HepG2 (cell line): ENCODE results near the gene SAMD4A. TPM values are rescaled to one million over a fixed set of nuclear protein-coding genes. Genes with fewer than 3 reads are reported as not detected.

Experiments
- CHCHD3 ChIP-seq: sonication (generic); formaldehyde crosslinking; IDR thresholded peaks from 2 replicates; pipeline ENCODE4 v1.8.0; 2022; ENCODE audit warnings: mild to moderate bottlenecking, missing genetic modification reagents, moderate library complexity
- FOXJ3 ChIP-seq: sonication (generic); formaldehyde crosslinking; IDR thresholded peaks from 2 replicates; pipeline ENCODE4 v1.4.0; 2020; ENCODE audit warnings: missing genetic modification reagents, mild to moderate bottlenecking, borderline replicate concordance
- GZF1 ChIP-seq: sonication (generic); formaldehyde crosslinking; IDR thresholded peaks from 2 replicates; pipeline ENCODE4 v1.5.1; 2020; ENCODE audit warnings: mild to moderate bottlenecking, missing genetic modification reagents
- HOXA9 ChIP-seq: sonication (generic); formaldehyde crosslinking; IDR thresholded peaks from 2 replicates; pipeline ENCODE4 v1.8.1; 2022; ENCODE audit warnings: missing genetic modification reagents, mild to moderate bottlenecking, moderate library complexity, borderline replicate concordance
- KDM5A ChIP-seq: fragments of 200-600 bp; sonication (generic); IDR thresholded peaks from 2 replicates; pipeline ENCODE4 v1.7.0; 2018; ENCODE audit warnings: antibody characterized with exemption, mild to moderate bottlenecking, low read length, borderline replicate concordance
- MED1 ChIP-seq: sonication (generic); formaldehyde crosslinking; IDR thresholded peaks from 2 replicates; pipeline ENCODE4 v1.4.0; 2020; ENCODE audit warnings: missing genetic modification reagents
- NCOA1 ChIP-seq: sonication (generic); formaldehyde crosslinking; IDR thresholded peaks from 2 replicates; pipeline ENCODE4 v1.9.0; 2021; ENCODE audit warnings: missing genetic modification reagents
- RAD21 ChIP-seq: fragments of 450-650 bp; formaldehyde crosslinking; IDR thresholded peaks from 2 replicates; pipeline ENCODE4 v1.5.0; 2020; ENCODE audit warnings: mild to moderate bottlenecking
- RXRA ChIP-seq: sonication (generic); formaldehyde crosslinking; IDR thresholded peaks from 2 replicates; pipeline ENCODE4 v1.5.1; 2020; ENCODE audit warnings: missing genetic modification reagents
- SMARCE1 ChIP-seq: fragments of 450-650 bp; IDR thresholded peaks from 2 replicates; pipeline ENCODE4 v1.6.1; 2017; ENCODE audit warnings: borderline replicate concordance
- SNAPC2 ChIP-seq: sonication (generic); formaldehyde crosslinking; IDR thresholded peaks from 2 replicates; pipeline ENCODE4 v1.8.1; 2022; ENCODE audit warnings: mild to moderate bottlenecking, missing genetic modification reagents
- TAF15 ChIP-seq: fragments of 200-400 bp; formaldehyde crosslinking; IDR thresholded peaks from one replicate; pipeline ENCODE4 v1.6.1; 2018; ENCODE audit warnings: mild to moderate bottlenecking, low read depth, low read length; ENCODE audit not compliant: poor library complexity, severe bottlenecking
- TOE1 ChIP-seq: sonication (generic); formaldehyde crosslinking; IDR thresholded peaks from 2 replicates; pipeline ENCODE4 v1.4.0; 2020; ENCODE audit warnings: mild to moderate bottlenecking, missing genetic modification reagents
- ZIK1 ChIP-seq: sonication (generic); formaldehyde crosslinking; IDR thresholded peaks from 2 replicates; pipeline ENCODE4 v1.5.0; 2020; ENCODE audit warnings: mild to moderate bottlenecking, low read depth, missing genetic modification reagents, borderline replicate concordance
- ZMYM3 ChIP-seq: sonication (generic); formaldehyde crosslinking; IDR thresholded peaks from 2 replicates; pipeline ENCODE4 v1.5.1; 2020; ENCODE audit warnings: mild to moderate bottlenecking, missing genetic modification reagents
- ZNF224 ChIP-seq: sonication (generic); formaldehyde crosslinking; IDR thresholded peaks from 2 replicates; pipeline ENCODE4 v1.5.0; 2020; ENCODE audit warnings: mild to moderate bottlenecking, missing genetic modification reagents
- ZNF256 ChIP-seq: sonication (generic); formaldehyde crosslinking; conservative IDR thresholded peaks from 2 replicates; pipeline ENCODE4 v1.4.0; 2020; ENCODE audit warnings: missing genetic modification reagents
- ZNF282 ChIP-seq: fragments of 450-650 bp; IDR thresholded peaks from 2 replicates; pipeline ENCODE4 v1.6.1; 2018; ENCODE audit not compliant: partially characterized antibody
- ZNF30 ChIP-seq: sonication (generic); formaldehyde crosslinking; IDR thresholded peaks from 2 replicates; pipeline ENCODE4 v1.5.0; 2020; ENCODE audit warnings: mild to moderate bottlenecking, missing genetic modification reagents
- ZNF614 ChIP-seq: IDR thresholded peaks from 2 replicates; pipeline ENCODE4 v1.6.1; 2018; ENCODE audit warnings: missing biosample characterization, missing genetic modification reagents, inconsistent platforms, borderline replicate concordance
- ZNF644 ChIP-seq: IDR thresholded peaks from 2 replicates; pipeline ENCODE4 v1.6.1; 2016; ENCODE audit warnings: low read depth
- ZNF674 ChIP-seq: sonication (generic); formaldehyde crosslinking; IDR thresholded peaks from 2 replicates; pipeline ENCODE4 v1.5.0; 2020; ENCODE audit warnings: low read depth, mild to moderate bottlenecking, missing genetic modification reagents
- ZSCAN20 ChIP-seq: sonication (generic); formaldehyde crosslinking; IDR thresholded peaks from 2 replicates; pipeline ENCODE4 v1.4.0; 2020; ENCODE audit warnings: missing genetic modification reagents, mild to moderate bottlenecking, borderline replicate concordance
- polyA plus RNA-seq, 8 experiments: library from polyadenylated mRNA; depleted of rRNA in 3 of 8; stranded (reverse) in 7 of 8; unstranded in 1 of 8; fragments of >200 nt; fragmentation: Illumina TruSeq in 4 of 8; extraction: Trizol in 4 of 8; gene quantifications; 2 replicates each; pipeline versions ENCODE4 v1.2.1 to v1.2.3, GENCODE V29; 2011 to 2016; ENCODE audit warnings: low read depth in 4 of 8, missing spikeins in 1 of 8, mixed read lengths in 1 of 8; ENCODE audit not compliant: insufficient read depth in 1 of 8
- total RNA-seq, 5 experiments: library from RNA; depleted of rRNA; stranded (reverse); fragments of >200 nt; fragmentation: Illumina TruSeq; extraction: Trizol; gene quantifications; 2 replicates each; pipeline ENCODE4 v1.2.3, GENCODE V29; 2016; ENCODE audit warnings: low read depth in 1 of 5
- TF ChIP-seq, protein P1 (sequence below): sonication (generic); formaldehyde crosslinking; IDR thresholded peaks from 2 replicates; pipeline ENCODE4 v1.8.1; 2023; ENCODE audit warnings: mild to moderate bottlenecking, missing genetic modification reagents
- TF ChIP-seq, protein P2 (sequence below): sonication (generic); formaldehyde crosslinking; IDR thresholded peaks from 2 replicates; pipeline ENCODE4 v1.8.1; 2023; ENCODE audit warnings: missing genetic modification reagents, inconsistent platforms, borderline replicate concordance
- TF ChIP-seq, protein P3 (sequence below): sonication (generic); formaldehyde crosslinking; IDR thresholded peaks from 2 replicates; pipeline ENCODE4 v1.4.0; 2020; ENCODE audit warnings: missing genetic modification reagents

The SAMD4A gene
- total and polyA plus RNA-seq, 2 of the 13 experiments (the other 11 are each of a cell fraction or from before 2014, with no cell fraction given): 11.8 to 13.0 TPM

DNA sequence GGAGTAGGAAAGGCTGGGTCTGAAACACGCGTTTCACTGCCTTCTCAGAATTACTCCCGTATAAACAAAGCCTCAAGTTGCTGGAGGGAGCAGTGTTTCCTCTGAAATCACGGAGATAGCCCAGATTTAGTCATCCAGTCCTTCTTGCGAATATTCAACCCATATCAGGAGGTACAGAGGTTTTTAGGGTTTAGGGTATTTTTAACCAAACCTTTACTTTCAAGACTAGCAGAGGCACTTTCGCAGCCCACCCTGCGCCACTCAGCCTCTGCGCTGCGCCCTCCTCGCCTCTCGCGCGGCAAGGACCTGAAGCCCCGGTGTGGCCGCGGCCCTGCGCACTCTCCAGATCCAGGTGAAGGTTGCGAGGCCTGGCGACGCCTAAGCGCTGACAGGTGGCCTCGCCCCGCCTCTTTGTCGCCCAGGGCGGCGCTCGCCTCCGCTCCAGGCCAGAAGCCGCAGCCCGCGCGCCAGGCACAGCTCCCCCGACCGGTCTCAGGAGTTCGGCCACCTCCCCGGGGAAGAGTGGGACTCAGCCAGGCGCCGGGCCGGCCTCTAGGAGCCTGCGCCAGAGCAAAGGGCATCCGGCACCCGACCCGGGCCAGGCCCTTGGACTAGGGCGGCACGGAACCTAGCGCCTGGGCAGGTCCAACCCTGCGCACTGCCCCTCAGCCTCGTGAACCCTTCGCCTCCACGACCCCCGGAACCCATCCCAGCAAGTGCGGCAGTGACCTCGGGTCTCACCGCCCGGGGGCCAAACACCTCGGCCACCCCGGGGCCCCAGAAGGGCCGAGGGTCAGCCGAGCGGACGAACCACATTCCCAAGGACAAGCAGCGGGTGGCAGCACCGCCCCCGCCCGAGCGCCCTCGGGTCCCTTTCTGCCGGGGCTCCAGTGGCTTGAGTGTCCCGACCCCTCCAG, 1.8 kb upstream of the SAMD4A start (continued):
- TF ChIP-seq RAD21 (CRISPR knock-in tag): peak; percentile 5; the same call in 1 of the 2 replicates
- TF ChIP-seq ZNF30 (CRISPR knock-in tag): no peak
- TF ChIP-seq MED1 (CRISPR knock-in tag): 0 out of 2 replicates have a peak, but pooled peaks have one; percentile 50
- no peak for TF ChIP-seq HOXA9
- TF ChIP-seq ZMYM3 (CRISPR knock-in tag): peak; percentile 37; the same call in 1 of the 2 replicates
- no peak; the same call in 1 of the 2 replicates for TF ChIP-seq CHCHD3 (CRISPR knock-in tag)
- TF ChIP-seq ZSCAN20 (CRISPR knock-in tag): peak; percentile 87; the same call in 1 of the 2 replicates
- TF ChIP-seq ZIK1 (CRISPR knock-in tag): no peak; the same call in 1 of the 2 replicates
- no peak for TF ChIP-seq SMARCE1
- TF ChIP-seq SNAPC2 (CRISPR knock-in tag): no peak
- TF ChIP-seq ZNF674 (CRISPR knock-in tag): 0 out of 2 replicates have a peak, but pooled peaks have one; percentile 83
- TF ChIP-seq RXRA (CRISPR knock-in tag): peak; percentile 78; the same call in 1 of the 2 replicates
- no peak for TF ChIP-seq TOE1
- peak; percentile 23 for TF ChIP-seq GZF1
- peak; percentile 96 for TF ChIP-seq ZNF256 (CRISPR knock-in tag)
- TF ChIP-seq FOXJ3: 0 out of 2 replicates have a peak, but pooled peaks have one; percentile 19
- TF ChIP-seq, protein P1, sequence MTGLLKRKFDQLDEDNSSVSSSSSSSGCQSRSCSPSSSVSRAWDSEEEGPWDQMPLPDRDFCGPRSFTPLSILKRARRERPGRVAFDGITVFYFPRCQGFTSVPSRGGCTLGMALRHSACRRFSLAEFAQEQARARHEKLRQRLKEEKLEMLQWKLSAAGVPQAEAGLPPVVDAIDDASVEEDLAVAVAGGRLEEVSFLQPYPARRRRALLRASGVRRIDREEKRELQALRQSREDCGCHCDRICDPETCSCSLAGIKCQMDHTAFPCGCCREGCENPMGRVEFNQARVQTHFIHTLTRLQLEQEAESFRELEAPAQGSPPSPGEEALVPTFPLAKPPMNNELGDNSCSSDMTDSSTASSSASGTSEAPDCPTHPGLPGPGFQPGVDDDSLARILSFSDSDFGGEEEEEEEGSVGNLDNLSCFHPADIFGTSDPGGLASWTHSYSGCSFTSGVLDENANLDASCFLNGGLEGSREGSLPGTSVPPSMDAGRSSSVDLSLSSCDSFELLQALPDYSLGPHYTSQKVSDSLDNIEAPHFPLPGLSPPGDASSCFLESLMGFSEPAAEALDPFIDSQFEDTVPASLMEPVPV (CRISPR knock-in tag): peak; percentile 47; the same call in 1 of the 2 replicates
- no peak for TF ChIP-seq TAF15
- TF ChIP-seq ZNF282: no peak
- TF ChIP-seq ZNF224 (CRISPR knock-in tag): peak; percentile 79
- TF ChIP-seq, protein P2, sequence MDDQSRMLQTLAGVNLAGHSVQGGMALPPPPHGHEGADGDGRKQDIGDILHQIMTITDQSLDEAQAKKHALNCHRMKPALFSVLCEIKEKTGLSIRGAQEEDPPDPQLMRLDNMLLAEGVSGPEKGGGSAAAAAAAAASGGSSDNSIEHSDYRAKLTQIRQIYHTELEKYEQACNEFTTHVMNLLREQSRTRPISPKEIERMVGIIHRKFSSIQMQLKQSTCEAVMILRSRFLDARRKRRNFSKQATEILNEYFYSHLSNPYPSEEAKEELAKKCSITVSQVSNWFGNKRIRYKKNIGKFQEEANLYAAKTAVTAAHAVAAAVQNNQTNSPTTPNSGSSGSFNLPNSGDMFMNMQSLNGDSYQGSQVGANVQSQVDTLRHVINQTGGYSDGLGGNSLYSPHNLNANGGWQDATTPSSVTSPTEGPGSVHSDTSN (CRISPR knock-in tag): 0 out of 2 replicates have a peak, but pooled peaks have one; percentile 13
- TF ChIP-seq, protein P3, sequence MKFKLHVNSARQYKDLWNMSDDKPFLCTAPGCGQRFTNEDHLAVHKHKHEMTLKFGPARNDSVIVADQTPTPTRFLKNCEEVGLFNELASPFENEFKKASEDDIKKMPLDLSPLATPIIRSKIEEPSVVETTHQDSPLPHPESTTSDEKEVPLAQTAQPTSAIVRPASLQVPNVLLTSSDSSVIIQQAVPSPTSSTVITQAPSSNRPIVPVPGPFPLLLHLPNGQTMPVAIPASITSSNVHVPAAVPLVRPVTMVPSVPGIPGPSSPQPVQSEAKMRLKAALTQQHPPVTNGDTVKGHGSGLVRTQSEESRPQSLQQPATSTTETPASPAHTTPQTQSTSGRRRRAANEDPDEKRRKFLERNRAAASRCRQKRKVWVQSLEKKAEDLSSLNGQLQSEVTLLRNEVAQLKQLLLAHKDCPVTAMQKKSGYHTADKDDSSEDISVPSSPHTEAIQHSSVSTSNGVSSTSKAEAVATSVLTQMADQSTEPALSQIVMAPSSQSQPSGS: no peak; the same call in 1 of the 2 replicates
- TF ChIP-seq ZNF644: no peak
- peak; percentile 80 for TF ChIP-seq NCOA1 (CRISPR knock-in tag)
- TF ChIP-seq ZNF614 (CRISPR knock-in tag): no peak
- peak; percentile 7; the same call in 1 of the 2 replicates for TF ChIP-seq KDM5A
